HG03520 (cell line): ENCODE data around the gene VSIG8.
A peak's percentile ranks its signal among the peaks of the same experiment; 100 is the strongest.

Source experiments
- ATAC-seq: cut with Tn5 transposase; IDR thresholded peaks from one replicate; pipeline ENCODE4 v1.9.1; 2021; ENCODE audit warnings: mild to moderate bottlenecking, moderate library complexity; ENCODE audit not compliant: unreplicated experiment

Gene VSIG8

GRCh38 chr1:159859767-159860322 lies 2.6 kb downstream of the VSIG8 start:
- no peak for ATAC-seq

DNA sequence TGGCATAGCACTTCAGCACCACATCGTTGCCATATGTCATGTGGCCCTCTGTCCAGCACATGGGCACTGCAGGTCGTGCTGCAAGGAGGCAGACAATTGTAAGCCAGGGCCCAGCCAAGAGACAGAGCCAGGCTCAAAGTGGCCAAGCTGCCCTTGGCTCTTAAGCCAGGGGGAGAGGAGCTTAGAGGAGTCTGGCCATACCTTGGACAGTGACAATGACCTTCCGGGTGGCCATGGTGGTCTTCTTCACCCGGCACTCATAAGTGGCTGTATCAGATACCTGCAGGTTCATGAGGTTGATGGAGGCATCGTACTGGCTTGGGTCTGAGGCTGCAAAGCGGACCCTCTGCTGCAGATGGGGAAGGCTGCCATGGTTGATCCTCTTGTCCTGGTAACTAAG lies 4.6 kb downstream of the VSIG8 start:
- ATAC-seq, result no peak

DNA sequence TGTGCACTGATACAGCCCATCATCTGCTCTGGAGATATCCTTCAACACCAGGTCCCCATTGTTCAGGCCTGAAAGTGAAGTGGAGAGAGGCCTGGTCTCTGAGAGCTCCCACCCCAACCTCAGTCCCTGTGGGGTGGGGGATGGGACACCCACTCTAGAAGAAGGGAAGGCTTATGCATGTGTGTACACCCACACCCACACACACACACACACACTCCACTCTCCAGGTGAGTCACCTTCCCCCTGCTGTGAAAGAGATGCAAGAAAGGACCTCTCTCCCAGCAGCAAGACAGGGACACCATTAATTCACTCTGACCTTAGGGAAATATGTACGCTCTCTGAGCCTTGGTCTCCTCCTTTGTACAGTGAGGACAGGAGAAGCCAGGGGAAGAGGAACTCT lies 5.9 kb downstream of the VSIG8 start:
- no peak for ATAC-seq

GRCh38 chr1:159855709-159856108 lies 6.7 kb downstream of the VSIG8 start:
- no peak for ATAC-seq

GRCh38 chr1:159854693-159855192 lies 7.7 kb downstream of the VSIG8 start:
- ATAC-seq, result peak; percentile 89

GRCh38 chr1:159854116-159854692 lies 8.3 kb downstream of the VSIG8 start:
- ATAC-seq, result no peak

DNA sequence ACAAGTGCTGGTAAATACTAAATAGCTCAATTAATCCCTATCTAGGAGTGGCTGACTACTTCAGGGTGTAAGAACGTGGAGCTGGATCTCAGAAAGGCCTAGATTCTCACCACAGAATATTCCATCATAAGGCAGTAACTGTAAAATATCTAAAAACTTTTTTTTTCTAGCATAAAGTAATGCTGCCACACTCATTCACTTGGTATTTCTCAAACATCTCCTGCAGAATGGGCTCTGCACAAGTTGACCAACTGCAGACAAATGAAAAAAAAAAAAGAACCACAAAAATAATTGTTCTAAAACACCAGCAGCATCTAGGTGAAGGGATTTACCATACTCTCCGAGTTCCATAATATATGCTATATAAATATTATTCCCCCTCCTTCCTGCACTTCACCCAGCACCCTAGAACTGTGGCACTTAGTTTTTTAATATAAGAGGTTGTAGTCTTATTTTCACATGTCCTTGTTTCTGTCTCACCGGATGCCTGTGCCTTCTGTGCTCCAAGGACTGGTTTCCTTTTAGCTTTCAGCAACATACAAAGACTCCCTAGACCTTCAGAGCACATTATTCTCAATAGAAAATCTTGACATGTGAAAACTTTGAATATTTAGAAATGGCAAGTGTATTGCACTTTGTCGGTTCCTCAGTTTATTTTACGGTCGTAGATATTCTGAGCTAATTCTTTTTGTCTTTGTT lies 8.9 kb downstream of the VSIG8 start:
- ATAC-seq, result no peak

DNA sequence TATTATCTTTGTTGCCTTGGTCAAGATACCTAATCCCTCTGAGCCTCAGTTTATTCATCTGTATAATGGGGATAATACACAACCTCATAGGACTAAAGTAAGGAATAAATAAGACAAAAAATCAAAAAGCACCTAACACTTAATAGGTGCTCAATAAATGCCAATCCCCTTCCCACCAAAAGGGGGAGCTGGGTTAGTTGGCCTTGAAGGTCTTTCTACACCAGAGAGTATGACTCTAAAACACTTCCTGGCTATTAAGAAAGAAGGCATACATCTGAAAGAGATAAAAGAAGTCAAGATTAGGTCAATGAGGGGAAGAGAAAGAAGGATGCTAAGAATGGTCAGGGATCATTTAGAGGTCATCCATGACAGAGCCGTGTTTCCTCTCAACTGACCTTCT lies 11.1 kb downstream of the VSIG8 start:
- no peak for ATAC-seq

- ATAC-seq, result no peak
Observed at GRCh38 chr1:159849626-159850366, 12.7 kb downstream of the VSIG8 start.

DNA sequence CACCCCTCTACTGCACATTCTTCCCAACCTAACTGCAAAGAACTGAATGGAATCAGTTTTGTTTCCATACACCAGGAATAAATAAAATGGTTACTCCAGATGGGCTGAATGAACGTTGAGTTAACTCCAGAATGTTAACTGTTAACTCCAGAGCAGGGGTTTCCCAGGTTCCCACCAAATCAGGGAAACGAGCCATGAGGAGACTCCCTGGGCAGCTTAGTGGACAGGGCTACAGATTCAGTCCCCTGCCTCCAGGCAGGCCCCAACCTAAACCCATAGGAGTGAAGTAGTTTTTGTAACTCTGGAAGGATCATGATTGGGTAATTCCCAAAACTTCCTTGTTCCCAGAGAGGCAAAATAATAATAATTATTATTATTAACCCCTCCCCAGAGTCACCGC lies 14.1 kb downstream of the VSIG8 start:
- no peak for ATAC-seq

- no peak for ATAC-seq
Observed at GRCh38 chr1:159847231-159847630, 15.2 kb downstream of the VSIG8 start.

GRCh38 chr1:159845751-159846629 lies 16.5 kb downstream of the VSIG8 start:
- no peak for ATAC-seq

GRCh38 chr1:159843459-159843858 lies 19.0 kb downstream of the VSIG8 start:
- ATAC-seq, result no peak

DNA sequence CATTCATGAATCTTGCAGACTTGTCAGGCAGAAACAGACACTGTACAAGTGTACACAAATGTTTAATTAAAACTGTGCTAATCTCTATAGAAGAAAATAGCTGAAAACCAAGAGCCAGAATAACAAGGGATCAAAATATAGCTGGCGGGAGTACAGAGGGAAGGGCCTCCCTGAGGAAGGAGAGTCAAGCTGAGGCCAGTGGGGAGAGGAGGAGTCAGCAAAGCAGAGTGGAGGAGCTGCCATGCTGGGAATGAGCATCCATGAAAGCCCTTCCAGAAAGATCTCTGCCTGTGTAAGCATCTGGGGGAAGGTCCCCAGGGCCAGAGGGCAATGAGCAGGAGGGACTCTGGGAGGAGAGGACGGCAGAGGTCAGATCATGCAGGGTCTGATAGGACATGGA lies 20.7 kb downstream of the VSIG8 start:
- ATAC-seq, result no peak

DNA sequence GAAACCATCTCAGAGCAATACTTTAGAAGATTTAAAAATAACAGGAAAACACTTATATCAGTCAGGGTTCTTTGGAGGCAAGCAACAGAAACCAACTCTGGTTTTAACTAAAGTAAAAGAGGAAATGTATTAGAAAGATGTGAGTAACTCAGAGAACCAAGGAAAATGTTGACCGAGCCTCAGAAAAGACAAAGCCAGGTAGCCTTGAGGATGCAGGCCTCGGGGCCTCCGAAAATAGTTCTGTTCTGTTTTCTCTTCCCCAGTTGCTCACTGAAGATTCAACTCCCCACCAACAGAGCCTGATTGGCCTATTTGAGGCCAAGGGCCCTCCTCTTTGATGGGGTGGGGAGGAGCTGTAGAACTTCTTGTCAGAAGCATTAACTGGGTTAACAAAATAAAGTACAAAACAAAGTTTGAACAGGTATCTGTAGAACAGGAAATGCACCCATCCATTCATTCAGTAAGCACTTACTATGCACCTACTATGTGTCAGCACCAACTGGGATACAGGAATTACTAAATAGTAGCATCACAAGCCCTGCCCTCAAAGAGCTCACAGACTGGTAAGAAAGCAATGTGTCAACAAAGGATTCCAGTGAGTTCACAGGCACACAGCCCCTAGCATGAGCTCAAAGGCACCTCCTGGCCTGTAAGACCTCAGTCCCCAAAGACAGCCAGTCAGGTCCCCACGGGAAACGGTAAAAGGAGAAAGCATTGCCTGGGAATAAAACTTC lies 23.2 kb downstream of the VSIG8 start:
- peak; percentile 77 for ATAC-seq

GRCh38 chr1:159838715-159839114 lies 23.7 kb downstream of the VSIG8 start:
- peak; percentile 57 for ATAC-seq

GRCh38 chr1:159835862-159836525 lies 26.5 kb downstream of the VSIG8 start:
- no peak for ATAC-seq

DNA sequence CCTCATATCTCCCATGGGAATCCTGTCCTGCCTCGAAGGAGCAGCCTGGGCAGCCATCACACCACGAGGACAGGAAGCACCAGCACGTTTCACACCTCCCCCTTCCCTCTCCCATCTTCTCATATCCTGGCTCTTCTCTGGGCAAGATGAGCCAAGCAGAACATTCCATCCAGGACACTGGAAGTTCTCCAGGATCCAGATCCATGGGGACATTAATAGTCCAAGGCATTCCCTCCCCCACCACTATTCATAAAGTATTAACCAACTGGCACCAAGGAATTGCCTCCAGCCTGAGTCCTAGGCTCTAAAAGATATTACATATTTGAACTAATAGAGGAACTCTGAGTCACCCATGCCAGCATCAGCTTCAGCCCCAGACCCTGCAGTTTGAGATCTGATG lies 27.1 kb downstream of the VSIG8 start:
- no peak for ATAC-seq

DNA sequence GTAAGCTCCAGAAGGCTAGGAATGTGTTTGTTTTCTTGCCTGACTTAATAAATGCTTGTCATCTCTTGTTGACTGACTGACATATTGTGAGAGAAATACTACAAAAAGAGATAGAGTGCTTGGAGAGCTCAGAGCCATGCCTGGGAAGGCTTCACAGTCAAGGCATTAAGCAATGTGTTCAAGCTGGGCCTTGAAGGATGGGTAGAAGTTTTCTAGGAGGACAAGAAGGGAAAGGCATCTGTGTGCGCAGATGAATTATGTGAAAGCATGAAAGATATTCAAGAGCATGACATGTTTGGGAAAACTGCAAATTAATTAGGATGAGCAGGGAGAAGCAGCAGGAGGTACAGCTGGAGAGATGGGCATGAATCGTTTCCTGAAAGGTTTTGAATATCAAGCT lies 30.1 kb downstream of the VSIG8 start:
- no peak for ATAC-seq
